GM23248 (cell line): ENCODE results near the gene SOD1. TPM values are rescaled to one million over a fixed set of nuclear protein-coding genes. Genes with fewer than 3 reads are reported as not detected.

Experiments used
- DNase-seq: peaks from one replicate; pipeline ENCODE4 v3.0.0-alpha.2; 2015
- H2AFZ ChIP-seq: fragments of 200-600 bp; sonication (generic); 2 replicates; pipeline ENCODE4 v1.6.1; 2016; ENCODE audit warnings: antibody characterized with exemption
- H3F3A ChIP-seq: fragments of 200-600 bp; sonication (generic); 2 replicates; pipeline ENCODE4 v1.6.1; 2016; ENCODE audit warnings: mild to moderate bottlenecking, antibody characterized with exemption, mixed run types; ENCODE audit not compliant: insufficient read depth
- H3K27ac ChIP-seq: fragments of 200-600 bp; sonication (generic); 2 replicates; pipeline ENCODE4 v1.5.1; 2016; ENCODE audit warnings: mild to moderate bottlenecking
- H3K27me3 ChIP-seq: fragments of 200-600 bp; sonication (generic); replicated peaks from 2 replicates; pipeline ENCODE4 v1.6.1; 2016; ENCODE audit warnings: mild to moderate bottlenecking; ENCODE audit not compliant: insufficient read depth
- H3K36me3 ChIP-seq: fragments of 200-600 bp; sonication (generic); 2 replicates; pipeline ENCODE4 v1.6.1; 2016; ENCODE audit warnings: low read depth, mild to moderate bottlenecking
- H3K4me1 ChIP-seq: fragments of 200-600 bp; sonication (generic); 2 replicates; pipeline ENCODE4 v1.6.1; 2016; ENCODE audit warnings: mild to moderate bottlenecking; ENCODE audit not compliant: insufficient read depth
- H3K4me2 ChIP-seq: fragments of 200-600 bp; sonication (generic); one replicate; pipeline ENCODE4 v1.6.1; 2016; ENCODE audit warnings: mild to moderate bottlenecking; ENCODE audit not compliant: unreplicated experiment
- H3K4me3 ChIP-seq: fragments of 200-600 bp; sonication (generic); 2 replicates; pipeline ENCODE4 v1.5.1; 2016; ENCODE audit warnings: mild to moderate bottlenecking
- H3K79me2 ChIP-seq: fragments of 200-600 bp; sonication (generic); 2 replicates; pipeline ENCODE4 v1.6.1; 2016; ENCODE audit warnings: mild to moderate bottlenecking; ENCODE audit not compliant: insufficient read depth
- H3K9ac ChIP-seq: fragments of 200-600 bp; sonication (generic); 2 replicates; pipeline ENCODE4 v1.6.1; 2016; ENCODE audit warnings: mild to moderate bottlenecking
- H3K9me2 ChIP-seq: fragments of 200-600 bp; sonication (generic); 2 replicates; pipeline ENCODE4 v1.6.1; 2016; ENCODE audit warnings: mixed run types, mild to moderate bottlenecking, moderate library complexity; ENCODE audit not compliant: insufficient read depth
- H3K9me3 ChIP-seq: fragments of 200-600 bp; sonication (generic); one replicate; pipeline ENCODE4 v1.6.1; 2017; ENCODE audit warnings: low read depth
- H4K20me1 ChIP-seq: fragments of 200-600 bp; sonication (generic); 2 replicates; pipeline ENCODE4 v1.6.0; 2016; ENCODE audit not compliant: insufficient read depth
- EZH2 ChIP-seq: fragments of 200-600 bp; sonication (generic); IDR thresholded peaks from 2 replicates; pipeline ENCODE4 v1.6.1; 2018; ENCODE audit warnings: antibody characterized with exemption, mild to moderate bottlenecking; ENCODE audit not compliant: insufficient read depth, poor library complexity, severe bottlenecking
- EZH2phosphoT487 ChIP-seq: fragments of 200-600 bp; sonication (generic); IDR thresholded peaks from 2 replicates; pipeline ENCODE4 v1.6.1; 2018; ENCODE audit warnings: antibody characterized with exemption, moderate library complexity, mild to moderate bottlenecking, low read depth; ENCODE audit not compliant: insufficient read depth
- WGBS, 2 experiments: methylation state at CpG; one replicate each; pipeline ENCODE4 v1.1.6; 2015 to 2017; ENCODE audit warnings: low lambda C conversion rate in 2 of 2, low coverage in 1 of 2; ENCODE audit errors: missing lambda C conversion rate in 2 of 2; 5-methylcytosine and 5-hydroxymethylcytosine counted together
- in situ Hi-C: fragments of 300-500 bp; cut with MboI; formaldehyde crosslinking; loops from 2 replicates; pipeline ENCODE4 v1.15.0; 2020
- polyA plus RNA-seq: library from polyadenylated mRNA; unstranded; fragments of >200 nt; fragmentation: Nextera tagmentation; extraction: Ambion mirVana; gene quantifications from 2 replicates; pipeline ENCODE4 v1.2.1, GENCODE V29; 2016
- total RNA-seq: library from RNA; depleted of rRNA; stranded (reverse); fragments of >200 nt; shearing (Covaris generic); gene quantifications from 2 replicates; pipeline ENCODE4 v1.2.3, GENCODE V29; 2014

Gene SOD1
- total and polyA plus RNA-seq, 2 experiments from 2014 or later, result 185 to 350 TPM

DNA sequence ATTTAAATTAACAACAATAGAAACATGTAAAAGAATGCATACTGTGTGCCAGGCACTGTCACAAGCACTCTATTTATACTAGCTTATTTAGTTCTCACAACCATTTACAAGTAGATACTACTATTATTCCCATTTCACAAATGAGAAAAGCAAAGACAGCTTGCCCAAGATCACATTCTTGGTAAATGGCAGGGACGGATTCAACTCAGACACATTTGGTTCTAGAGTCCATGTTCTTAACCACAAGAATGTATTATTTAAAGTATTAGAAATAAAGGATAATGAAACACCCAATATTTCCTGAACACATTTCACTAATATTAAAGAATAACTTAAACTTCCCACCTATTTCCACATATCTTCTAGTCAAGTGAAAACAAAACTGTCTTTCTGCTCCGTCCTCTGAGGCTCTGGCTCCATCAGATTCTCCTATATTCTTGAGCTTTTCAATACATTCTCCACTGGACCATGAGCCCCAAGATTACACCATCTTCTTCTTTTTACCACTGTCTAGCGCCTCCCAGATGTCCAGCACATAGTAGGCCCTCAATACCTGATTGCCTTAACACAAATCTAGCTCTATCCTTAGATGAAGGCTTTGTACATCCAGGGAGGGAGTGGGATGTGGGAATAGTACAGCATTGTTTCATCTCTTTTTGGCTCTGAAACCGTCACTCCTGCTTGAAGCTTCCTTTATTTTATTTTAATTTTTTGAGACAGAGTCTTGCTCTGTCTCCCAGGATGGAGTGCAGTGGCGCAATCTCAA lies 29.3 kb downstream of the SOD1 start:
- Histone ChIP-seq H4K20me1 (no peaks in the 10 kb centered on the region), H3K79me2 (peaks cover 16% of the 10 kb centered on the region; the same call in 1 of the 2 replicates), H2AFZ (no peak overlapping the region), H3K27ac (no peak overlapping the region), H3F3A (peaks cover 4% of the 10 kb centered on the region; the same call in 1 of the 2 replicates), H3K9me2 (no peaks in the 10 kb centered on the region), H3K4me2 (no peak overlapping the region), H3K27me3 (no peaks in the 10 kb centered on the region), H3K4me3 (no peak overlapping the region), H3K9me3 (no peaks in the 10 kb centered on the region), H3K9ac (no peak overlapping the region), H3K4me1 (no peaks in the 10 kb centered on the region), H3K36me3 (peaks cover 79% of the 10 kb centered on the region)
- DNase-seq, result no peak
- WGBS, 2 experiments, result 88 to 94% methylated on average over 5 of the region's 5 CpGs
- in situ Hi-C loops, result no loop called here
- TF ChIP-seq EZH2phosphoT487 (no peak), EZH2 (no peak)

DNA sequence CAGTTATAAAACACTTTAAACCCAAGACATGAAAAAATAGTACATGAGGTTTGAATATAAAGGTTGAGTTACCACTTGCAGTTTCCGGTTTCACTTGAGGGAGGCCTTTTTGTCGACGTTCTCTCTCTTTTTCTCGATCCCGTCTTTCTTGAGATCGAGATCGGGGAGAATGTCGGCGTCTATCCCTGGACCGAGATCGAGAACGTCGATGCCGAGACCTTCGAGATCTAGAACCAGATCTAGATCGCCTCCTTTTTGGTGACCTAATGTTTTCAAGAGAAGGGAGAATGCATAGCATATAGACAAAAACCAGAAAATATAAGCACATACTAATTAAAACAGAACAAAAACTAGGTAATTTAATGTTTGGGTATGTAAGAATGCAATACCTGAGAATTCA lies 33.7 kb downstream of the SOD1 start:
- TF ChIP-seq EZH2 (no peak), EZH2phosphoT487 (no peak)
- Histone ChIP-seq H4K20me1 (no peaks in the 10 kb centered on the region), H3K9me3 (no peaks in the 10 kb centered on the region), H3K27me3 (no peaks in the 10 kb centered on the region), H3K4me1 (no peaks in the 10 kb centered on the region; the same call in 1 of the 2 replicates), H3K4me3 (no peak overlapping the region), H3K9ac (no peak overlapping the region), H3K4me2 (no peak overlapping the region), H3K79me2 (peaks cover 28% of the 10 kb centered on the region), H3K27ac (no peak overlapping the region), H2AFZ (no peak overlapping the region), H3K36me3 (peaks cover 78% of the 10 kb centered on the region), H3K9me2 (no peaks in the 10 kb centered on the region), H3F3A (peaks cover 4% of the 10 kb centered on the region; the same call in 1 of the 2 replicates)
- WGBS, 2 experiments, result 97 to 98% methylated on average over 16 of the region's 16 CpGs
- in situ Hi-C loops, result no loop called here
- no peak for DNase-seq

GRCh38 chr21:31696424-31696823 lies 36.9 kb downstream of the SOD1 start:
- WGBS, 2 experiments, result 95 to 97% methylated on average over 6 of the region's 6 CpGs

DNA sequence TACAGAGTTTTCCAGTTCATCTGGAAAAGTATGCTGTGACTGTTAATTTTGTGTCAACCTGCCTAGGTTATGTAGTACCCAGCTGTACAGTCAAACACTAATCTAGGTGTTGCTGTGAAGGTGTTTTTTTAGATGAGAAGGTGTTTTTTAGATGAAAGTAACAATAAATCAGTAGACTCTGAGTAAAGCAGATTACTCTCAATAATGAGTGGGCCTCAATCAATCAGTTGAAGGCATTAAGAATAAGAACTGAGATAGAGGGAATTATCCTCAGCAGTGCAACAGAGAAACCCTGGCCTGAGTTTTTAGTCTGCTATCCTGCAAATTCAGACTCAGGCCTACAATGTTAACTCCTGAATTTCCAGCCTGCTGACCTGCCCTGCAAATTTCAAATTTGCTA lies 39.0 kb downstream of the SOD1 start:
- H3K4me3 ChIP-seq, result no peak overlapping the region

More at GRCh38 chr21:31696424-31696823, 36.9 kb downstream of the SOD1 start:
- H3K9me2 ChIP-seq, result no peaks in the 10 kb centered on the region
- no peak overlapping the region for H3K9ac ChIP-seq
- H3F3A ChIP-seq, result no peaks in the 10 kb centered on the region
- in situ Hi-C loops, result no loop called here
- no peak overlapping the region for H3K4me2 ChIP-seq
- DNase-seq, result no peak
- H3K9me3 ChIP-seq, result no peaks in the 10 kb centered on the region
- peaks cover 87% of the 10 kb centered on the region for H3K36me3 ChIP-seq
- no peak for TF ChIP-seq EZH2phosphoT487
- no peak for TF ChIP-seq EZH2
- H2AFZ ChIP-seq, result no peak overlapping the region
- no peaks in the 10 kb centered on the region for H3K27me3 ChIP-seq
- H4K20me1 ChIP-seq, result no peaks in the 10 kb centered on the region
- H3K4me1 ChIP-seq, result no peaks in the 10 kb centered on the region; the same call in 1 of the 2 replicates
- no peak overlapping the region for H3K4me3 ChIP-seq
- H3K27ac ChIP-seq, result no peak overlapping the region
- H3K79me2 ChIP-seq, result peaks cover 54% of the 10 kb centered on the region

More for the DNA sequence above, 39.0 kb downstream of the SOD1 start:
- Histone ChIP-seq H3K27ac (no peak overlapping the region), H2AFZ (no peak overlapping the region), H3F3A (no peaks in the 10 kb centered on the region), H3K9me2 (no peaks in the 10 kb centered on the region), H3K36me3 (peaks cover 82% of the 10 kb centered on the region), H4K20me1 (no peaks in the 10 kb centered on the region), H3K9ac (no peak overlapping the region), H3K79me2 (peaks cover 71% of the 10 kb centered on the region), H3K27me3 (no peaks in the 10 kb centered on the region), H3K4me1 (no peaks in the 10 kb centered on the region; the same call in 1 of the 2 replicates), H3K9me3 (no peaks in the 10 kb centered on the region), H3K4me2 (no peak overlapping the region)
- no peak for DNase-seq
- in situ Hi-C loops, result no loop called here
- no peak for TF ChIP-seq EZH2phosphoT487
- no peak for TF ChIP-seq EZH2
